ENCODE data around the gene RFLNA.
"Not testable (repeated sequence)": the region's sequence is repeated elsewhere in the genome, so short reads cannot be mapped to it uniquely, and the experiment has no call there.

Gene RFLNA

GRCh38 chr12:124321556-124322270, 26.8 kb downstream of the RFLNA start:
- no peak for DNase-seq

GRCh38 chr12:124322271-124322998, 27.5 kb downstream of the RFLNA start:
- DNase-seq, result no peak

- DNase-seq, result not testable (repeated sequence)
Observed at GRCh38 chr12:124322999-124323328, 28.1 kb downstream of the RFLNA start.

GRCh38 chr12:124323771-124324530, 29.1 kb downstream of the RFLNA start:
- DNase-seq, result no peak

GRCh38 chr12:124324803-124325705, 30.2 kb downstream of the RFLNA start:
- no peak for DNase-seq

- DNase-seq, result no peak
Observed at GRCh38 chr12:124326104-124326503, 31.2 kb downstream of the RFLNA start.

GRCh38 chr12:124326871-124327270, 32.0 kb downstream of the RFLNA start:
- DNase-seq, result no peak

- no peak for DNase-seq
Observed at GRCh38 chr12:124327362-124328043, 32.6 kb downstream of the RFLNA start.

GRCh38 chr12:124328116-124328515, 33.2 kb downstream of the RFLNA start:
- no peak for DNase-seq

GRCh38 chr12:124328636-124329035, 33.7 kb downstream of the RFLNA start:
- no peak for DNase-seq

GRCh38 chr12:124332058-124332672, 37.3 kb downstream of the RFLNA start:
- no peak for DNase-seq

GRCh38 chr12:124332900-124333299, 38.0 kb downstream of the RFLNA start:
- DNase-seq, result no peak

GRCh38 chr12:124333724-124334123, 38.8 kb downstream of the RFLNA start:
- DNase-seq, result no peak

GRCh38 chr12:124334266-124334665, 39.4 kb downstream of the RFLNA start:
- DNase-seq, result no peak

GRCh38 chr12:124334976-124335375, 40.1 kb downstream of the RFLNA start:
- no peak for DNase-seq

- DNase-seq, result no peak
Observed at GRCh38 chr12:124335426-124336183, 40.7 kb downstream of the RFLNA start.

- no peak for DNase-seq
Observed at GRCh38 chr12:124336184-124336437, 41.2 kb downstream of the RFLNA start.

GRCh38 chr12:124336742-124337520, 42.0 kb downstream of the RFLNA start:
- DNase-seq, result no peak

GRCh38 chr12:124337622-124338021, 42.7 kb downstream of the RFLNA start:
- DNase-seq, result no peak

- DNase-seq, result no peak
Observed at GRCh38 chr12:124338448-124338847, 43.6 kb downstream of the RFLNA start.

Measured in kidney glomerular epithelial cell (primary cell).